GDM1 (cell line): ENCODE data around the gene ARFGAP1.
"Not testable (repeated sequence)": the region's sequence is repeated elsewhere in the genome, so short reads cannot be mapped to it uniquely, and the experiment has no call there.

Experiments
- DNase-seq: peaks from one replicate; lab custom pipeline; 2025; lab: John Stamatoyannopoulos, UW

ARFGAP1 gene

DNA sequence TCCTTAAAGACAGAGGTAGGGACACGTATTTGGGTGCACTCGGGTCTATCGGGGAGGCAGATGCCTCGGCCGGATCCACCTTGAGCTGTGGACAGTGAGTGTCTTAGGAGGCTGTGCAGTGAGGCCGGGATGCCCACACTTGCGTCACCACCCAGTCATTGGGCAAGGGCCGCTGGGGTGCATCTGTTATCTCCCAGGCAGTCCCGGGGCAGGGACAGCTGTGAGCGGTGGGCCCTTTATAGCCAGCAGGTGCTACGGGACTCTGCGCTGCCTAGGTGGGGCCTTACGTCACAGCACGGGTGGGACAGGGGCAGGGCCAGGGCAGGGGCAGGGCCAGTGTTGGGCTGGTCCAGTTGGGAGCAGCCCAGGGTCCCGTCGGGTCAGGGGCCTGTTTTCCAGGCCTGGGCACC is 19.7 kb downstream of the ARFGAP1 start:
- DNase-seq = no peak

DNA sequence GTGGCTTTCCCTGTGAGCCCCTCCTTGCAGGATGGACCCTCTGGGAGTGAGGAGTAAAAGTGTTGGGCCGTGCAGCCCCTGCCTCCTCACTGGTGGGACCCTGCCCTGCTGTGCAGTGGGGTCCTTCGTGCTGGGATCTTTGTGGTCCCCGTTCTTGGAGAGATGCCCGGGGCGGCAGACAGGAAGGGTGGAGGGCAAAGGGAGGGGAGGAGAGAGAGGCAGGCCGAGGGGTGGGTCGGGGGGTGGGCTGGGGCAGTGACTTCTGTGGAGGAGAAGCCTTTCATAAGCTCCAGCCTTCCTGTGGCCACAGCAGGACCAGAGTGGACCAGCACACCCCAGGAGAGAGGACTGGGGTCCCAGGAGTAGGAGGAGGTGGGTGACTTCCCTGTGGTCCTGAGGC is 20.3 kb downstream of the ARFGAP1 start, which contains the start of gene COL20A1:
Gene COL20A1, plus strand, starts transcription at position 283 of the 400 bp plus-strand sequence. CDS start 1,922 bp downstream, outside the sequence.
- no peak for DNase-seq

DNA sequence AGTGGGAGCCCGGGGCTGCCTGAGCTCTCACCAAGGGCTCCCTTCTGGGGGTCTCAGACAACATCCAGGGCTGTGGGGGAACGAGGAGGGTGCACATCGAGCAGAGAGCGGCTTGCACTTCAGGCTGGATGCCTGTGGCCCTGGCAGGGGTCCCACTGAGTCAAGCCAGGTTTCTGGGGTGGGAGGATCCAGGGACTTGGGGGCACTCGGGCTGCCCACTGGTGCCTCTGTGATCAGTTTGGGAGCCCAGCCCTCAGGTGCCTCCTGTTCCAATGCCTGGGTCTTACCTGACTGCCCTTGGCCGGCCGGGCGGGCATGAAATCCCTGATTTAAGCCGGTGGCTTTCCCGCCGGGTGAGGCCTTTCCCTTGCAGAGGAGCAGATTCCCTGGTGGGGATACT is 20.8 kb downstream of the ARFGAP1 start:
- no peak for DNase-seq

DNA sequence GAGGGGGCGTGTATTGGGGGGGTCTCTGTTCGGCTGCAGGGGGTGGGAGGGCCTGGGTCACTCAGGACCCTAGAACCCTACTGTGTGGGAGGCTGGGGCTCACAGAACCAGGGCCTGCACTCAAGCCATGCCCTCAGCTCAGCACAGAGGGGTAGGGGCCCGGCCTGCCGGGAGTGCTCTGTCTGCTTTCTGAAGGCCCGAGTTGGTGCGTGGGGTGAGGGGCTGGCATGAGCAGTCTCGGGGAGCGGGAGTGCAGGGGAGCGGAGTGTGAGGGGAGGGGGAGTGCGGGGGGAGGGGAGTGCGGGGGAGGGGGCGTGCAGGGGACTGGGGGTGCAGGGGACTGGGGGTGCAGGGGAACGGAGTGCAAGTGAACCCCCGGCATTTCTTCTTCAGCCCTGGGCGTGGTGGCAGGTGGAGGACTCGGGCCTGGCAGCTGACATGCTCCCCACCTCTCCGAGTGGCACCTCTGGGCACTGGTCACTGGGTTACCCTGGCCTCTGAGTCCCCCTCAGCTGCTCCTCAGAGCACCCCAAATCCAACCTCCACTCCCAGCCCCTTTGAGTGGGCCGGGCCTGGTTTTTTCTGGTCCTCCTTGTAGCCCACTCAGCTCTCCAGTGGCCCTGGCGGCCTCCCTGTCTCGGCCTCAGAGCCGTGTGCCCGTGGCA is 21.4 kb downstream of the ARFGAP1 start:
- no peak for DNase-seq

DNA sequence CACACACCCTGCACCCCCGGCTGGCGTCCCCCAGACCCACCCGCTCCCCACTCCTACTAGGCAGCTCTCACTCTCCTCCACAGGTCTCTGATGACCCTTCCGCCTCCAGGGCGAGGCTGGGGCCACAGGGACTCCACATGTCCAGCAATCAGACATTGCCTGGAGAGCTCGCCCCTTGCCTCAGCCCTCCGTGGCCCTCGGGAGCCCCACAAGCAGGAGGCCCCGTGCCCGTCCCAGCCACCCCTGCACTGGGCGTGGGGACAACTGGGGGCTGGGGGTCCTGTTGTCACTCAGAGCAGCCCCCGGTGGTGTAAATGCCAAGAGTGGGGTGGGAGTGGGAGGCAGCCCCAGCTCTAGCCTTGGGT is 21.9 kb downstream of the ARFGAP1 start:
- no peak for DNase-seq

DNA sequence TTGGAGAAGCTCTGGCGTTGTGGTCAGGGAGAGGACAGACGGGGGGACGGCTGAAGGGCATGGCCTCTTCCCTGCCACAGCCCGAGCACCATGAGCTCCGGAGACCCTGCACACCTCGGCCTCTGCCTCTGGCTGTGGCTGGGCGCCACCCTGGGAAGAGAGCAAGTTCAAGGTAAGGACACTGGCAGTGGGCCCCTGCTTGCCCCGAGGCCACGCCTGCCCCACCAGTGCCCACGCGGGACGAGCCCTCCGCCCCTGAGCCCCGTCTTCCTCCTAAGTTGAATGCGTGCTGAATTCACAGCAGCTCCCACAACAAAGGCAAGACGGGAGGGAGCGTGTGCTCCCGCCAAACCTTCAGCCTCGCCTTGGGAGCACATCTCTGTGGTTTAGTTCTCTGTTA is 22.4 kb downstream of the ARFGAP1 start:
- DNase-seq = no peak

DNA sequence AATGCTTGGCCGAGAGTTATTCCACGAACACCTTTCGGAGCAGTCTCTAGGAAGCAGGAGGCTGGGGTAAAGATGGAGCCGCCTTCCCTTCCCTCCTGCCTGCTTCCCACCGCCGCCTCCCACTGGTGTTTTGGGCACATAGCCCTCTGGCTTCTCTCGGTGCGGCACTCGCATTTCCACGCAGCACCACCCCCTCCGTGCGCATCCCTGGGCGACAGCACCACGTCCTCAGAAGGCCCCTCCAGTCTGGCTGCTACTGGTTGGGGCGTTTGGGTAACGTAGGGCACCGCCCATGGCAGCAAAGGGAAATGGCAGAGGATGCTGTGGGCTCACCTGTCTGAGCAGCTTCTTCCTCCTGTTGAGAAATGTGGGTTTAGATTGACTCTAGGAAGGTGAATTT is 22.8 kb downstream of the ARFGAP1 start:
- DNase-seq = no peak

DNA sequence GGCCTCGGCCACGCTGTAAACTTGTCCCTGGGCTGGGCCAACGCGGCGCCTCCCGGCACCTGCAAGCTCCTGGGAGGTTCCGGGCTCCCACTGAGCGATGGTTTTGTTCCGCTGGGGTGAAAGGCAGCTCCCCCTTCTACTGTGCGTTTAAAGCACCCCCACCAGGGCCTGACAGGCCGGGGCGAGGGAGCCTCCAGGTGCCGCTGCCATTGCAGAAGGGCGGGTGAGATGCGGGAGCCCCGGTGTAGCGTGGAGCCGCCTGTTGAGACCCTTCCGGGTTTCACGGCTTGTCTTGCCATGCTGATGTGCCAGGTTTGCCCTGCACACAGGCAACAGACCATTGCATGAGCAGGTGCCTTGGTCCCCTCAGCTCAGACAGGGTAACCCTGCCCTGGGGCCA is 23.2 kb downstream of the ARFGAP1 start:
- DNase-seq = no peak

DNA sequence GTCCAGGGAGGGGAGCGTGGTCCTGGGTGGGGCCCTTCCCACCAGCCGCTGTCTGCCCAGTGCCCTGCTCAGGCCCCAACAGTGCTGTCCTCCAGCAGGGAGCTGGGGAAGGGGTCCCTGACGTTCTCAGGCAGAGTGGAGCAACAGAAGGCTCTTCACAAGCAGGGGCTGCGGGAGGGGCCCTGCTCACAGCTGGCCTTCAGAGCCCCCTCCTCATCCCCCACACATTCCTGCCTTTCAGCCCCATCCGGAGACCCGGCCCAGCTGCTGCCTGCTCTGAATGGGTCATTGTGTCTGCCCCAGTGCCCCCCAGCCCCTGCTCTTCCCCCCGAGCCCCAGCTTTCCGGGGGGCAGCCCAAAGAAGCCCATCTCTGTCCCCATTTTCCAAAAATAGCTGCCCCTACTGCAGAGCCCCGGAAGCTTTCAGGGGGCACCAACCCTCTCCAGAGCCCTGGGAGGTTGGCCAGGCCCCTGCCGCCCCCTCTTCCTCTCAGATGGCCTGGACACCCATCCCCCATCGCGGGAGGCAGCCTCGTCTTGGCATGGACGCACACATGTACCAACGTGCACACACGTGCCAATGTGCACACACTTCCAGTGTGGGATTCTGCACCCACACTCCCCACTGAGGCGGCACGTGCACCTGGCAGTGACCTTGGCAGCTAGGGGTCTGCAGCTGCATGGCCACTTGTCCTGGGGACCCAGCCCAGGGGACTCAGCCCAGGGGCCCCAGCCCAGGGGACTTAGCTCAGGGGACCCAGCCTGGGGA is 24.1 kb downstream of the ARFGAP1 start:
- DNase-seq = no peak

DNA sequence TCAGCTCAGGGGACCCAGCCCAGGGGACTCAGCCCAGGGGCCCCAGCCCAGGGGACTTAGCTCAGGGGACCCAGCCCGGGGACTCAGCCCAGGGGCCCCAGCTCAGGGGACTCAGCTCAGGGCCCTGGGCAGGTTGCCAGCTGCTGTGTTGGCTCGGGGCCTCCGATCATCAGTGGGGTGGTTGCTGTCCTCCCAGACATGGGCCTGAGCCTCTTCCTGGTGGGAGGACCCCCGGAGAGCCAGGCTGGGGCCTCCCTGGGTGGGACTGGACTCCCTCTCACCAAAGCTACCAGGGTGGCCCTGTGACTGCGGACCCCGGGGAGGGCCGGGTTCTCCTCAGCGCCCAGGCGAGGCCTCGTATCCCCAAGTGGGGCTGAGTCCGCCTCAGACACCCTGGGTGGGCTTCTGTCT is 24.8 kb downstream of the ARFGAP1 start:
- no peak for DNase-seq

DNA sequence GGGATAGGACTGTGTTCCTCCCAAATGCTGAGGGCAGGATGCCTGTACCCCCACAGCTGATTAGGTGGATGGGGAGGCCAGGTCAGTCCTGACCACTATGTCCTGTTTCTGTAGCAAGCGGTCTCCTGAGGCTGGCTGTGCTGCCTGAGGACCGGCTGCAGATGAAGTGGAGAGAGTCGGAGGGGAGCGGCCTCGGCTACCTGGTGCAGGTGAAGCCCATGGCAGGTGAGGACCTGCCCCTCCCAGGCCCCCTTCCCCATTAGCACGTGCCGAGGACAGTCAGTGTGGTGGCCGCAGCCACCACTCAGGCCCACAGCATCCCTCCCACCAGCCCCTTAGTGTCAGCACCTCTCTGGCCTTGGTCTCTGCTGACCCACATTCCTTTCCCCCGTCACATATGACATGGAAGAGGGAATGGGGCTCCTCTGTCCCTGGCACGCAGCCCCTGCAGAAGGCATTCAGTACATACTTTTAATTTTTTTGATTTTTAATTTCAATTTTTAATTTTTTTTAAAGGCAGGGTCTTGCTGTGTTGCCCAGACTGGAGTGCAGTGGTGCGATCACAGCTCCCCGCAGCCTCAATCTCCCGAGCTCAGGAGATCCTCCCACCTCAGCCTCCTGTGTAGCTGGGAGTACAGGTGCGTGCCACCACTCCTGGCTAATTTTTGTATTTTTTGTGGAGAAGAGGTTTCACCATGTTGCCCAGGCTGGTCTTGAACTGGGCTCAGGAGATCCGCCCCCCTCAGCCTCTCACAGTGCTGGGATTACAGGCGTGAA is 25.4 kb downstream of the ARFGAP1 start:
- no peak for DNase-seq

DNA sequence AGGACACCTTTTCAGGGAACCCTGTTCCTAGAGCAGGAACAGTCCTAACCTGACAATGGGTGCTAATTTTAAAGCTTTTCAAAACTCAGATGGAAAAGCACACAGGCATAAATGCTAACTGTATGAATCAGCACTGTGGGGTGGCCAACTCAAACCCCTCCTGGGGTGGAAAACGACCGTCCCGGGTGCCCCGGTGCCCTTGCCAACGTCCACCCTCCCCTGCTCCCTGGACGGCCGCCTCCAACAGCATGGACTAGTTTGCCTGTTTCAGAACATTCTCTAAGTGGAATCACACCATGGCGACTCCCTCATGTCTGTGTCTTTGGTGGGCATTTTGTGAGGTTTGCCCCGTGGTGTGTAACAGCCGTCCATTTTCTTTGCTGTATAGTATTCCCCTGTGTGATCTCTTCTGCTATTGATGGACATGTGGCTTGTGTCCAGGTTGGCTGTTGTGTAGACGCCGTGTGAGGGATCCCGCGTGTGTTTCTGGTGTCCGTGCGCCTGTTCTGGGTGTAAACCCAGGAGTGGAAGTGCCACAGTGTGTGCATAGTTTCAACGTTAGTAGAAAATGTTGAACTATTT is 26.2 kb downstream of the ARFGAP1 start:
- no peak for DNase-seq

DNA sequence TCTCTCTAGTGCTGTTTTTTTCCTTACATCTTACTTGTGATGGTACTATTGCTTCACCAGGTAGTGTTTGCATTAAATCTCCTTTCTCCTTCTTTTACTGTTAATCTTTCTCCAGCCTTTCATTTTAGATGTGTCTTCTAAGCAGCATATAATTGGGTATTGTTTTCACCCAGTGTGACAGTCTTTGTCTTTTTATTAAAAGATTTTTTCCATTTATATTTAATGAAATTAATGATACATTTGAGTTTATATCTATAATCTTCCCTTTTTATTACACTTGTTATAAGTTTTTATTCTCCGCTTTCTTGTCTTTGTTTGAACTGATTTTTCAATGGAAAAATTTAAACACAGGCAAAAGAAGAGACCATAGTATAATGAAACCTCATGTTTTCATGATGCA is 29.1 kb downstream of the ARFGAP1 start:
- DNase-seq = no peak

DNA sequence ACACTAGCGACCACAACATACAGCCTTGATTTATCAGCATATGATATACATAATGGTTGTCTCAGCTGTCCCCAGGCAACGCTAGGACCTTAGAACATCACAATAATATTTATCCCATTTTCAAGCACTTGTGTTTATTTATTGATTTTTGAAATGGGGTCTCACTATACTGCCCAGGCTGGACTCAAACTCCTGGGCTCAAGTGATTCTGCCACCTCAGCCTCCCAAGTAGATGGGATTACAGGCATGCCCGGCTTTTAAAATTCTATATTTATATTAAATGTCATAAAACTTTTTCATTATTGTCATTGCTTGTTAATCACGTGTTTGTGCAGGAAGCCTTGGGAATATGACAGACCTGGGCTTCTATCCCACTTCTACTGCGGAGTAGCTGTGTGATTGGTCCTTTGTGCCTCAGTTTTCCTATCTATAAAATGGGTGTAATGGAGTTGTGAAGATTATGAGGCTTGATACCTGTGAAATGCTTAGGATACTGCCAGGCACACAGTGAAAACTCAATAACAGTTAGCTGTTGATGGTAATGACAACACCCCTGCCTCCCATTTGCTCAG is 30.6 kb downstream of the ARFGAP1 start:
- no peak for DNase-seq

DNA sequence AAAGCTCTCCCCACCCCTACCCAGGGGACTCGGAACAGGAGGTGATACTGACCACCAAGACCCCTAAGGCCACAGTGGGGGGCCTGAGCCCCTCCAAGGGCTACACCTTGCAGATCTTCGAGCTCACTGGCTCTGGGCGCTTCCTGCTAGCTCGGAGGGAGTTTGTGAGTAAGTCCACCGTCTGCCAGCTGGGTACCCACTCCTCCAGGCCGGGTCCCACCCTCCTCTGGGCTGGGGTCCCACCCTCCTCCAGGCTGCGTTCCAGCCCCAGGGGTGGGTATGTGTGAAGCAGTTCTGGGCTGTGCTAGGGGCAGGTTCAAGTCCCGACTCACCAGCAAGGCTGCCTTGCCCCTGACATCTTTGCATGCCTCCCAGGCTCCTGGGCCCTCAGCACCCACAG is 32.8 kb downstream of the ARFGAP1 start:
- DNase-seq = no peak

DNA sequence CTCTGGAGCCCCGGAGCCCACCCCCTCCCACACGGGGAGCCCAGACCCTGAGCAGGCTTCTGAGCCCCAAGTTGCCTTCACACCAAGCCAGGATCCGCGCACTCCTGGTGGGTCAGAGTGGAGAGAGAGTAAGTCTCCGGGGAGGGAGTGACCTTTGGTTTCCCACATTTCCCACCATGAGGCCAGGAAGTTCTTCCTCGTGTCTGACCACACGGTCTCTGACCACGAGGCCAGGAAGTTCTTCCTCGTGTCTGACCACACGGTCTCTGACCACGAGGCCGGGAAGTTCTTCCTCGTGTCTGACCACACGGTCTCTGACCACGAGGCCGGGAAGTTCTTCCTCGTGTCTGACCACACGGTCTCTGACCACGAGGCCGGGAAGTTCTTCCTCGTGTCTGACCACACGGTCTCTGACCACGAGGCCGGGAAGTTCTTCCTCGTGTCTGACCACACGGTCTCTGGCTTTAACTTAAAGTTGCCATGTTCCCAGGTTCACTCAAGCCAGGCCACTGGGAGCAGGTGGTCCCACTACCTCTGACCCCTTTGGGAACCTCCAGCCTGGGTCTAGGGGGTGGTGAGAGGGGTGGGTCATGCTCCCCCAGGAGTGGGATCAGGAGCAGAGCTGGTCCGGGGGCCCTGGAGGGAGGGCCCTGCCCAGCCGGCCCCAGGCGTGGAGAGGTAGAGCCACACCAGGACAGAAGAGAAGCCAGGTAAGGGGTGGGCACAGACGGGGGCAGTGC is 33.5 kb downstream of the ARFGAP1 start:
- not testable (repeated sequence) for DNase-seq

DNA sequence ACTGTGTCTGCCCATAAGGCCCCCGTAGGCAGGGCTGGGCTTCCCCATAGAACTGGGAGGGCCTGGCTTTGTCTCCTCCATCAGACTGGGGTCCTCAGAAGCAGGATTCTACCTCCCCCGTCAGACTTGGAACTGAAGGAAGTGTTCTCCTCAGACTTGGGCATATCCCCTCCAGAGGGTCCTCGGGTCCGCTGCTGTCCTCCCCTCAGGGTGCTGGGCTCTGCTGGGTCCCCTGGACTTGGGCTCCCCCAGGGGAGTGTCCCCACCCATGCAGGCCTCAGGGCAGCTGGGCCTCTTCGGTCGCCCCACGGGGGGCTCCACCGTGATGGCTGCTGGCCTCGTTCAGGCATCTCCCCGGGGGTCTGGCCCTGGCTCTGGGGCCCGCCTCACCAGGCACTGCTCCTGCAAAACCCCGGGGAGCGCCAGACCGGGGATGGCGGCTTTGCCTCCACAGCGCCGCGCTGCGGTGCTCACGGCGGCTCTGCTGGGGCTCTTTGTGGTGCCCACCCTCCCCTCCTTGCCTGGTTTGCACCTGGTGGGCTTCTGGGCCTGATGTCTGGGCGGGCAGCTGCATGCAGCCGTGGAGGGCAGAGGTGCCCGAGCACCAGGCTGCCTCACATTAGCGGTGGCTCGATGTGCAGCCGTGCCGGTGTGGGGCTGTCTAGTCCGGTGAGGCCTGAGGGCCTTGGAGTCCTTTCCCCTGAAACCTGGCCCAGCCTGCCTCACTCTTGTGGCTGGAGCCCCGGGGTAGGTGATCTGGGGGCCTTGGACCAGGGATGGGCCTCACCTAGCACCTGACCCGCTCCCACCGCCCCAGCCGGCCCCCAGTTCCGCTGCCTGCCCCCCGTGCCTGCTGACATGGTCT is 34.3 kb downstream of the ARFGAP1 start:
- no peak for DNase-seq

DNA sequence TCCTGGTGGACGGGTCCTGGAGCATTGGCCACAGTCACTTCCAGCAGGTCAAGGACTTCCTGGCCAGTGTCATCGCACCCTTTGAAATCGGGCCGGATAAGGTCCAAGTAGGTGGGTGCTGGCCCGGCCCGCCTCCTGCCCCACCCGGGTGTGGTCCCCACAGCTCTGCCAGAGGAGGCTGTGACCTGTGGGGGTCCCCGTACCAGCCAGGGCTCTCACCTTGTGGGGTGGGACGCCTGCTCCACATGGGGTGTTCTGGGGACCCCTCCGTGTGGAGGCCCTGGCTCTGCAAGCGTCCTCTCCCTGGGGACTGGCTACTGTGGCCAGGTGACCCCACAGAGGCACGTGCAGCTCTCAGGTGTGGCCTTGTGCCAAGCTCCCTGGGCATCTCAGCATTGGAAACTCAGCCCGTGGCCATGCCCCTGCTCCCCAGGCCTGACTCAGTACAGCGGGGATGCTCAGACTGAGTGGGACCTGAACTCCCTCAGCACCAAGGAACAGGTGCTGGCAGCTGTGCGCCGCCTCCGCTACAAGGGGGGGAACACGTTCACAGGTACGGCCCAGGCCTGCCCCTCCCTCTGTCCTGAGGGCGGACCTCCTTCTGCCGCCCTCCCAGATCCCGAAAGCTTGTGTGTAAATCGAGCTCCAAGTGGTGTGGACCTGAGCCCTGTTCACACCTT is 35.1 kb downstream of the ARFGAP1 start:
- no peak for DNase-seq

DNA sequence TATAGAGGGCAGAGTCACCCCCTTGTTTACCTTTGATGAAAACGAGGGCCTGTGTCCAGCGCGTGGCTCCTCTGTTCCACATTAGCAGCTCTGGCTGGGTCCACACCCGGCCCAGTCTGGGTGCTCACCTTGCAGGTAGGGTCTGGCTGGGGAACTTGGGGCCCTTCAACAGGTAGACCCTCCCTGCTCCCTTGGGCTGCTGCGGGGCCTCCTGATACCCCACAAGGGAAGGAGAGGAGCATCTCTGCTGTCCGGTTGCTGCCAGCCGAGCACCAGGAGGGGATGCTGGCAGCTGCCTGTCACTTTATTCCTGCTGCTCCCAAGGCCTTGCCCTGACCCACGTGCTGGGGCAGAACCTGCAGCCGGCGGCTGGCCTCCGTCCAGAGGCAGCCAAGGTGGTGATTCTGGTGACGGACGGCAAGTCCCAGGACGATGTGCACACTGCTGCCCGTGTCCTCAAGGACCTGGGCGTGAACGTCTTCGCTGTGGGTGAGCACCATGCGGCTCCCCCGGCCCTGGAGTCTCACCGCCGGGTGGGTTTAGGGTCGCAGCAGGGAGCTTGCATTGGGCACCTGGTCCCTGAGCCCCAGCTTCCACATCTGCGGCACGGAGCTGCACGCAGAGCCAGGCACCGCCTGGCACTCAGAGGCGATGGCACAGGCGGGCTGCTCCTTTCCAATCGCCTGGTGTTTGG is 35.8 kb downstream of the ARFGAP1 start:
- no peak for DNase-seq
